A549 treated with GW870086 at 1 μM for 4 hours (cell line): ENCODE results near the gene B4GALT2. TPM values are rescaled to one million over a fixed set of nuclear protein-coding genes. Genes with fewer than 3 reads are reported as not detected.

Experiments
- total RNA-seq: library from RNA; stranded (reverse); fragments of 200-300 nt; extraction: Qiagen RNA extraction; gene quantifications from 5 replicates; pipeline ENCODE4 v1.2.3, GENCODE V29; 2022; ENCODE audit warnings: low read depth

The B4GALT2 gene, protein sequence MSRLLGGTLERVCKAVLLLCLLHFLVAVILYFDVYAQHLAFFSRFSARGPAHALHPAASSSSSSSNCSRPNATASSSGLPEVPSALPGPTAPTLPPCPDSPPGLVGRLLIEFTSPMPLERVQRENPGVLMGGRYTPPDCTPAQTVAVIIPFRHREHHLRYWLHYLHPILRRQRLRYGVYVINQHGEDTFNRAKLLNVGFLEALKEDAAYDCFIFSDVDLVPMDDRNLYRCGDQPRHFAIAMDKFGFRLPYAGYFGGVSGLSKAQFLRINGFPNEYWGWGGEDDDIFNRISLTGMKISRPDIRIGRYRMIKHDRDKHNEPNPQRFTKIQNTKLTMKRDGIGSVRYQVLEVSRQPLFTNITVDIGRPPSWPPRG
- total RNA-seq: 48.8 to 72.3 TPM (median 68.3 TPM) in 5 replicates

DNA sequence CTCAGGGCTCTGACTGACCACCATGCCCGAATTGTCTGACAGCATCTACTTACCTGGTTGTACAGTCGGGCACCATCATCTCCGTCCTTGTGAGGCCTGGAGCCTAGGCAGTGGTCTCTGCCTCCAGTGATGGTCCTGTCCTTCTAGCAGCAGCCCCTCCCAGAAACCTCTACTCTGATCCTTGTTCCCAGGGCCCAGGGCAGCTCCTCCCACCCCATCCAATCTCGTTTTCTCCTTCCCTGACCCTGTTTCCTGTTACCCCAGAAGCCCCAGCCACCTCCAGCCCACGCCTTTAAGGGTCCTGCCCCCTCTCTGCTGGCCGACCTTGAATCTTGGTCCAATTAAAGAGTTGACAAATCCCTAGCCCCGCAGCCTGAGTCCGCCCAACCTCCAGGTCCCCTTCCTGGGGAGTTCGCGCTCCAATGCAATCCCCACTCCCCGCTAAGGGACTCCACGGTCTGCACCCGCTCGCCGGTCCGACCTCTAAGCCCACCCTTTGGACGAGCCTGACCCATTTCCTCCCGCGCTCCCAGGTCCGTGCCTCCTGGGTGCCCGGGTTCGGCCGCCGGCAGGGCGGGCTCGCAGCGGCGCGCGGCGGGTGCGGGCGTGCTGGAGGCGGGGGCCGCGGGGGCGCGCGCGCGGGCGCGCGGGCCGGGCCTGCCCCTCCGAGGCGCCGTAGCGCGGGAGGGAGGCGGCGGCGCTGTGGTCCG is at the start of gene B4GALT2:
Gene B4GALT2, plus strand, starts transcription at position 660 of the 710 bp plus-strand sequence. CDS start 1,951 bp downstream, outside the sequence.

DNA sequence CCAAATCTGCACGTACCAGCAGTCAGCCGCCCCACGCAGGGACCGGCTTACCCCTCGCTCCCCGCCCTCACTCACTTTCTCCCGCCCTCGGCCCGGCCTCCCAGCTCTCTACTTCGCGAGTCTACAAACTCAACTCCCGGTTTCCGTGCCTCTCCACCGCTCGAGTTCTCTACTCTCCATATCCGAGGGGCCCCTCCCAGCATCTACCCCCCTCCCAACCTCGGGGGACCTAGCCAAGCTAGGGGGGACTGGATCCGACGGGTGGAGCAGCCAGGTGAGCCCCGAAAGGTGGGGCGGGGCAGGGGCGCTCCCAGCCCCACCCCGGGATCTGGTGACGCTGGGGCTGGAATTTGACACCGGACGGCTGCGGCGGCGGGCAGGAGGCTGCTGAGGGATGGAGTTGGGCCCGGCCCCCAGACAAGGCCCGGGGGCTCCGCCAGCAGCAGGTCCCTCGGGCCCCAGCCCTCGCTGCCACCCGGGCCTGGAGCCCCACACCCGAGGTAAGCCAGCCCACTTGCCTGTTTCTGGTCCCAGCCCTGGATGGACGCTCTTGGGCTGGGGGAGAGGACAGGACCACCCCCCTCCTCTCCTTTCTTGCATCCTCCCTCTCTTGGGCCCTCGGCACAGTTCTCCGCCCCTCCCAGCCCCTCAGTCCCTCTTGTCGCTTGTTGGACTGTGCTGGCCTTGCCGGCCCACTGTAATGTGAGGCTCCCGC is 45.5 kb upstream of the B4GALT2 start, which contains the start of gene ARTN:
Gene ARTN, plus strand, starts transcription at position 416 of the 715 bp plus-strand sequence. CDS start 1,856 bp downstream, outside the sequence.

DNA sequence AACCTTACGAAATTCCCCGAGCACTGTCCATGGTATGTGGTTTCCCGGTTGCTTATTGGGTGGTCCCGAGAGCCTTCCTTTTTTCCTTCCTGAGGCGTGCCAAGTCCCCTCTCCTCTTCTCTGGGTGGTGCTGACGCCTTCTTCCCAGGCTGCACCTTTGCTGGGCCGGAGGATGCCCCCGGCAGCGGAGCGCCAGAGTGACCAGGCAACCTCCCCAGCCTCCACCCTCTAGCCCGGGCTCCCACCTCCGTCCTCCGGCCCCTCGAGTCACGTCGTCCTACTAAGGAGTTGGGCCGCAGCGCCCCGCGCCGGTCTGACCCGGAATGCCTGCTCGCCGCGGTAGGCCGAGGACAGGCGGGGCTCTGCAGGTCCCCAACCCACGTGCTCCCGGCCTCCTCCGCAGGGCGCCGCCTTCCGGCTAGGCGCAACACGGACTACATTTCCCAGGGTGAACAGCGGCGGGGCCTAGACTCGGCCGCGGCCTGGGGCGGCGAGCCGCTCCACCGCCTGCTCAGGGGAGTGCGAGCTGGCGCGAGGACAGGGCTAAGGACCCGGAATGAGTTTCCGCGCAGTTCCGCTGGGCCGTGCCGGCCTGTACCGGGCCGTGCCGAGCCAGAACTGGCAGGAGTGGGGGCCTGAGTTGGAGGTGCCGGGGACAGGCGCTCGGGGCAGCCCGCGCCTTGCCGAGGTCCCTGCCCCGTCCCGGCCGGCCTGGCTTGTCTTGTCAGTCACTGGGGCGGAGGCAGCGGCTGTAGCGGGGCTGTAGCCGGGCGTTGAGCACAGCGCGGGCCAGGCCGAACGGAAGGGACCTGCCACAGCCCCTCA is 32.6 kb upstream of the B4GALT2 start, which contains the start of gene IPO13:
Gene IPO13, plus strand, starts transcription at position 715 of the 825 bp plus-strand sequence. CDS start 651 bp downstream, outside the sequence.

DNA sequence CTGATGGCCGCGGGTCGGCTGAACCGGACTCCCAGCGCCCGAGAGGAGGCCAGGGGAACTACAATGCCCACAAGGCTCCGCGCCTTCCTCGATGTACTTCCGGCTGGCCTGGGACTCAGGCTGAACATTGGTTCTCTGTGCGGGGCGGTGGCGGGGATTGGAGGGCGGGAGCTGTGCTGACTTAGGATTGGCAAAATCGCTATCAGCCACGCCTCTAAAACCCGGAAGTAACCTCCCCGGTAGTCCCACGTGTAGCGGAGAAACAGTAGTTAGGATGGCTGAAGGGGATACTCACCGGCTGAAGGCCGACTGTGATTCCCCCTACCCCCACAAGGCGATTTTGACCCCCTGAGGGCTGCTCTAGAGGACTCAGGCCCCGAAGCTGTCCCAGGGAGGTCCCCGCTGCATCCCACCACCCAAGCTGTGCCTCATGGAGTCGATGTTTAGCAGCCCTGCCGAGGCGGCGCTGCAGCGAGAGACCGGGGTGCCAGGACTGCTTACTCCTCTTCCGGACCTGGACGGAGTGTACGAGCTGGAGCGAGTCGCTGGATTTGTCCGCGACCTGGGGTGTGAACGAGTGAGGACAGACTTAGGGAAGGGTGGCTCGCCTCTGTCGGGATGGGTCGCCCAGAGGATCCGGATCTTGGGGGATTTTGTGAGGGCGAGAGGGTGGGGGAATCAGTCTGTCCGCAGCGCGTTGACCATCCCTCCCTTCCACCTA is 9.1 kb upstream of the B4GALT2 start, which contains the start of gene DPH2:
Gene DPH2, plus strand, starts transcription at position 265 of the 721 bp plus-strand sequence. Its CDS starts 166 bp downstream, at position 431.

DNA sequence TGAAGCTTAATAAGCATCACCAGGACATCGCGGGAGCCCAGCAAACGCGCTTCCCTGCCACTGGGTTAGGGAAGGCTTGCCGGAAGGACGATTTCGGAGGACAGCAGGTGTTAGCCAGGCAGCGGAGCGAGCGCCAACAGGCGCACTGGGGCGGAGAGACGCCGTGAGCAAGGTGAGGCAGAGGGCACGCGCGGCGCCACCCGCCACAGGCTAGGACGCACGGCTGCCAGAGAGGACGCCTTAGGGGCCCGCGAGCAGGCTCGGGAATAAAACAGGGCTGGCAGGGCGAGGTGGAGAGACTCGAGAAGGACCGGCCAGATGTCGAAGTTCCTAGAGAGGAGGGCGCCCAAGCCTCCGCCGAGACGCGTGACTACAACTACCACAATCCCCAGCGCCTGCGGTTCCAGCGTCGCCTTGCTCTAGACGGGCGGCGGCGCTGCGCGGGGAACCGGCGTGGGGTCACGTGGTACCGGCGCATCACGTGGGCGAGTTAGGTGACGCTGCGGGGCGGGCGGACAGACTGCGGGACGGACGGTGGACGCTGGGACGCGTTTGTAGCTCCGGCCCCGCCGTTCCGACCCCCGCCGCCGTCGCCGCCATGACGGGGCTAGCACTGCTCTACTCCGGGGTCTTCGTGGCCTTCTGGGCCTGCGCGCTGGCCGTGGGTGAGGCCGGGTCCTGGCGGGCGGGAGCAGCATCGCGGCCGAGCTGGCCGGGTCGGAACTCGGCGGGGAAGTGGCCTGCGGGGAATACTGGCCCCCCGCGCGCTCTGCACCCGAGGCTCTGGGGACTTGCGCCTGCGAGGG is 4.4 kb upstream of the B4GALT2 start, which contains the start of gene ATP6V0B:
Gene ATP6V0B, plus strand, starts transcription at position 518 of the 806 bp plus-strand sequence. Its CDS starts 81 bp downstream, at position 599.

DNA sequence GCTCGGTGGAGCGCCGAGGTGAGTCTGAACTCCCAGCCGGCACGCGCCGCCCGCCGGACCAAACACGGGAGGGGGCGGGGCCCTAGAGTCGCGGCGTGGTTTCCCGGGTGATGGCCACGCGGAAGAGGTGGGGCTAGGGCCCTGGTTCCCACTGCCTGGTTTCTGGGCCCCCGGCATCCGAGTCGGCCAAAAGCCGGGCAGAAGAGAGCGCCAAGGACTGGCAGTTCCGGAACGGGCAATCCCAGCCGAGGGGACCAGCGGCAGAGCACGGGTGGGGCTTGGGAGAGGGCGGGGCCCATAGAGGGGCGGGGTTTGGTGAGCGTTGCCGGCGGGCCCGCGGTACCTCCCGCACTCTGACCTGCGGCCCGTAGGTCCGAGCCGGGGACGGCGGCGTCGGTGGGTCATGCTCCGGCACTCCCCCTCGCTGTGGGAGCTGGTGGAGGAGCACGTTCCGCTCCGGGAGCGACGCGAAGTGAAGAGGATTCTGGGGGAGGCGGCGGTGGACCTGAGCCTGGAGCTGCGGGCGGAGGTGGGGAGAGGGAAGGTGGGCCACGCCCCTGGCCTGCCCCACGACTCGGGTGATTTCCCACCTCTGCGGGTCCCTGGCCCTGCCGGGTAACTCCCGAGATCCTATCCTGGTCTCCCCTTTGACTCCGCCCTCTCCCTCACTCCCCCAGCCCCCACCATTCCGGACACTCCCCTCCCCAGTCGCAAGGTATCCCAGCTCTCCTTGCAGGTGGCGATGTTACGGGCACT is 12.6 kb downstream of the B4GALT2 start, which contains the start of gene CCDC24:
Gene CCDC24, plus strand, starts transcription at position 124 of the 756 bp plus-strand sequence. Its CDS starts 280 bp downstream, at position 404.

DNA sequence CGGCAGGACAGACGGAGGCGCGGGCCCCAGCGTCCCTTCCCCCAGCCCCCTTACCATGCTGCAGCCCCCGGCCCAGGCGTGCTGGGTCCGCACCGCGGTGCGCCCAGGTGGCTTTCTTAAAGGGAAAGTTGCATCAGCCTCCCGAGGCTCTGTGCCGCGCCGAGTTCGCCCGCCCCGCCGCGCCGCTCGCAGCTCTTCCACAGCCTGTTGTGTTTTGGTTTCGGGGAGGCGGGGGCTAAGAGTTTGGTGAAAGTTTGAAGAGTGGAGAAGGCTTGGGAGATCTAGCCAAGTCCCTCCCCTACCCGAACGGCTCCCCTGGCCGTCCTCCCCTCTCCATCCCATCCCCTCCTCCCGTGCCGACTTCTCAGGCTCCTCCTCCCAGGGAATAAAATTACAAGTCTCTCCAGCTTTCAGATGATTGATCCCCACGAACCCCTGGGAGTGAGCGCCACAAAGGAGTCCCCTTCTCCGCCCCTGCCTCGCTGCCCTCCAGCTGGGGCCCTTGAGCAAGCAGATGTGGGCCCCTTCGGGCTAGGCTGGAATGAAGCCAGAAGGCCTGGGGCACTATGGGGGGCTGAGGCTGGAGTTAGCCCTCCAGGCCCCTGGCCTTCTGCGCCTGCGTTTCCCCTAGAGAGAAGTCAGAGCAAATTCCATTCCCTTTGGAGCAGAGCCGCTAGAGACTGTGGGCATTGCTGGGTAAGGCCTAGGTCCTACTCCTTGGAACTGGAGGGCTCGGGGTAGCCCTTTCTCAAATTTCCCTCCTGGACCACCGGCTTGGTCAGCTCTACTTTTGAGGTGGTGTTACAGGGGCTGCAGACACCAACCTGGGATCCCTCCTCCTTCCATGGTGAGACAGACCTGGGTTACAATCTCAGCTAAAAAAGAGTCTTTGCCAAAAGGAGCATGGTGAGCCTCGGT is 52.5 kb downstream of the B4GALT2 start, which contains the start of gene SLC6A9:
Gene SLC6A9, minus strand, starts transcription at position 211 of the 918 bp plus-strand sequence. CDS start 7,185 bp downstream, outside the sequence.

Other genes with a start within 250 kb of the B4GALT2 start
- 0.09 to 0.32 TPM (median 0.18 TPM) in 5 replicates for gene ARTN, start 45.4 kb upstream of the B4GALT2 start, total RNA-seq
- gene IPO13, start 32.3 kb upstream of the B4GALT2 start, total RNA-seq: 10.5 to 16.0 TPM (median 15.1 TPM) in 5 replicates
- gene DPH2, start 9.2 kb upstream of the B4GALT2 start, total RNA-seq: 34.7 to 38.6 TPM (median 37.1 TPM) in 5 replicates
- gene ATP6V0B, start 4.2 kb upstream of the B4GALT2 start, total RNA-seq: 106 to 172 TPM (median 147 TPM) in 5 replicates
- 7.0 to 9.5 TPM (median 7.9 TPM) in 5 replicates for gene CCDC24, start 12.4 kb downstream of the B4GALT2 start, total RNA-seq
- 12.2 to 17.9 TPM (median 15.7 TPM) in 5 replicates for gene SLC6A9, start 52.3 kb downstream of the B4GALT2 start, total RNA-seq
- gene KLF17, start 139.6 kb downstream of the B4GALT2 start, total RNA-seq: 0.57 to 0.67 TPM (median 0.63 TPM) in 5 replicates
- gene KLF18, start 162.4 kb downstream of the B4GALT2 start, total RNA-seq: not detected in 5 replicates
- 20.5 to 22.6 TPM (median 21.8 TPM) in 5 replicates for gene DMAP1, start 234.3 kb downstream of the B4GALT2 start, total RNA-seq